Endothelial cell of umbilical vein (primary cell): ENCODE data around the gene KCNQ5. TPM values are rescaled to one million over a fixed set of nuclear protein-coding genes. Genes with fewer than 3 reads are reported as not detected.

ENCODE experiments used
- BruUV-seq: library from RNA; stranded (reverse); fragments of 400-500 nt; replicated peaks from 2 replicates; lab custom pipeline; 2021; lab: Mats Ljungman, UMichigan
- CTCF ChIA-PET: fragments of 300-600, 350-600 bp; sonication (Branson Sonifier 250); formaldehyde crosslinking; loops from one replicate; lab custom pipeline; 2021; ENCODE audit warnings: antibody characterized with exemption, inconsistent platforms; lab: Charles Lee
- POLR2A ChIA-PET: fragments of 300-600, 350-600 bp; sonication (Branson Sonifier 250); formaldehyde crosslinking; loops from one replicate; lab custom pipeline; 2021; ENCODE audit warnings: antibody characterized with exemption, inconsistent platforms; lab: Charles Lee
- DNase-seq: peaks from one replicate; pipeline ENCODE4 v3.0.0-alpha.2; 2011; ENCODE audit warnings: low read depth, low spot score
- FAIRE-seq: peaks from 2 replicates; lab custom pipeline; 2011; peaks lifted over from hg19 to GRCh38; lab: Jason Lieb, UNC
- H2AFZ ChIP-seq: 2 replicates; pipeline ENCODE4 v1.6.0; 2012; ENCODE audit warnings: low read depth, low read length, control low read depth, inconsistent platforms
- H3K27ac ChIP-seq: 2 replicates; pipeline ENCODE4 v1.5.1; 2011; ENCODE audit warnings: low read depth, mild to moderate bottlenecking, control low read depth, low read length, moderate library complexity; ENCODE audit not compliant: insufficient read depth
- H3K27me3 ChIP-seq, 2 experiments: 2 replicates each; pipeline versions ENCODE4 v1.6.0 to v1.6.1; 2011; ENCODE audit warnings: low read length in 2 of 2, mixed read lengths in 1 of 2; ENCODE audit not compliant: control insufficient read depth in 2 of 2, insufficient read depth in 2 of 2
- H3K36me3 ChIP-seq, 2 experiments: 2 replicates in 1 of 2; 3 replicates in 1 of 2; pipeline ENCODE4 v1.5.1; 2011; ENCODE audit warnings: low read length in 2 of 2, mild to moderate bottlenecking in 1 of 2, moderate library complexity in 1 of 2; ENCODE audit not compliant: control insufficient read depth in 2 of 2, insufficient read depth in 2 of 2; ENCODE audit errors: extremely low read depth in 1 of 2
- H3K4me1 ChIP-seq: 3 replicates; pipeline ENCODE4 v1.5.1; 2011; ENCODE audit warnings: mild to moderate bottlenecking, low read length; ENCODE audit not compliant: control insufficient read depth, insufficient read depth; ENCODE audit errors: extremely low read depth
- H3K4me2 ChIP-seq: 2 replicates; pipeline ENCODE4 v1.6.1; 2011; ENCODE audit warnings: low read length, control low read depth, mixed read lengths; ENCODE audit not compliant: insufficient read depth
- H3K4me3 ChIP-seq, 3 experiments: fragments of 200-600 bp in 1 of 3; sonication (generic), shearing (Covaris generic) in 1 of 3; replicated peaks in 1 of 3; 2 replicates each; pipeline ENCODE4 v1.5.1; 2011 to 2016; ENCODE audit warnings: control low read depth in 3 of 3, low read length in 3 of 3, mild to moderate bottlenecking in 2 of 3, inconsistent platforms in 1 of 3, low read depth in 1 of 3, moderate library complexity in 1 of 3; ENCODE audit not compliant: insufficient read depth in 1 of 3
- H3K79me2 ChIP-seq: 2 replicates; pipeline ENCODE4 v1.6.0; 2012; ENCODE audit warnings: low read length, inconsistent platforms; ENCODE audit not compliant: control insufficient read depth, insufficient read depth
- H3K9ac ChIP-seq: replicated peaks from 2 replicates; pipeline ENCODE3; 2011; ENCODE audit warnings: low read length, control low read depth; ENCODE audit not compliant: insufficient read depth; ENCODE audit errors: extremely low read depth
- H3K9me1 ChIP-seq: replicated peaks from 3 replicates; pipeline ENCODE4 v1.6.0; 2011; ENCODE audit warnings: mild to moderate bottlenecking, low read length; ENCODE audit not compliant: control insufficient read depth, insufficient read depth; ENCODE audit errors: extremely low read depth
- H3K9me3 ChIP-seq: replicated peaks from 2 replicates; pipeline ENCODE4 v1.5.1; 2012; ENCODE audit warnings: low read length, inconsistent platforms; ENCODE audit not compliant: control insufficient read depth, insufficient read depth
- H4K20me1 ChIP-seq: replicated peaks from 2 replicates; pipeline ENCODE3; 2011; ENCODE audit warnings: mild to moderate bottlenecking, low read length; ENCODE audit not compliant: control insufficient read depth, insufficient read depth; ENCODE audit errors: extremely low read depth
- CTCF ChIP-seq, 2 donors: IDR thresholded peaks; 1 replicate in 1 of 2; 2 replicates in 1 of 2; pipeline ENCODE4 v1.5.1; 2011; ENCODE audit warnings: low read length in 2 of 2, mild to moderate bottlenecking in 2 of 2, moderate library complexity in 2 of 2, control low read depth in 1 of 2, inconsistent platforms in 1 of 2, low read depth in 1 of 2; ENCODE audit not compliant: insufficient read depth in 1 of 2; ENCODE audit errors: extremely low read depth in 1 of 2
- EZH2 ChIP-seq: IDR thresholded peaks from 2 replicates; pipeline ENCODE4 v1.6.1; 2012; ENCODE audit warnings: borderline replicate concordance, low read depth, mild to moderate bottlenecking, moderate library complexity, low read length, inconsistent platforms; ENCODE audit not compliant: severe bottlenecking
- FOS ChIP-seq: IDR thresholded peaks from 2 replicates; pipeline ENCODE4 v1.6.1; 2011; ENCODE audit warnings: mild to moderate bottlenecking, low read length, moderate library complexity, borderline replicate concordance; ENCODE audit not compliant: insufficient read depth
- GATA2 ChIP-seq: IDR thresholded peaks from 2 replicates; pipeline ENCODE4 v1.7.0; 2011; ENCODE audit warnings: low read depth, mild to moderate bottlenecking, moderate library complexity, mixed read lengths, low read length; ENCODE audit not compliant: insufficient read length, insufficient read depth
- JUN ChIP-seq: IDR thresholded peaks from 2 replicates; pipeline ENCODE4 v1.6.1; 2011; ENCODE audit warnings: borderline replicate concordance, low read depth; ENCODE audit not compliant: insufficient read length, insufficient read depth
- MAX ChIP-seq: IDR thresholded peaks from 2 replicates; pipeline ENCODE4 v1.6.1; 2011; ENCODE audit not compliant: insufficient read depth, insufficient read length
- MYC ChIP-seq: IDR thresholded peaks from one replicate; pipeline ENCODE4 v1.6.1; 2011; ENCODE audit warnings: mild to moderate bottlenecking, low read depth, low read length
- POLR2A ChIP-seq: IDR thresholded peaks from 2 replicates; pipeline ENCODE4 v1.6.1; 2012; ENCODE audit warnings: low read depth, mild to moderate bottlenecking, control low read depth, low read length
- POLR2AphosphoS5 ChIP-seq: IDR thresholded peaks from 2 replicates; pipeline ENCODE4 v1.6.1; 2012; ENCODE audit warnings: low read depth, mild to moderate bottlenecking, control low read depth, low read length, moderate library complexity; ENCODE audit not compliant: insufficient read depth
- dilution Hi-C: fragments of 300-500 bp; cut with MboI; formaldehyde crosslinking; loops from one replicate; pipeline ENCODE4 v1.15.0; 2019; ENCODE audit warnings: low sequenced_read_pairs; ENCODE audit not compliant: extremely low pct_ligation_motif_present
- intact Hi-C: fragments of 100-400 bp; cut with micrococcal nuclease; formaldehyde crosslinking; loops from one replicate; pipeline ENCODE4 v1.10.0; 2022
- polyA plus RNA-seq, 4 experiments: library from polyadenylated mRNA; depleted of rRNA in 3 of 4; stranded (reverse) in 3 of 4; unstranded in 1 of 4; fragments of >200 nt; gene quantifications; 2 replicates each; pipeline versions ENCODE4 v1.2.1 to v1.2.3, GENCODE V29; 2011 to 2012; ENCODE audit warnings: missing spikeins in 1 of 4
- total RNA-seq: library from RNA; stranded (reverse); gene quantifications from 2 replicates; pipeline ENCODE4 v1.2.3, GENCODE V29; 2021

The KCNQ5 gene
- total and polyA plus RNA-seq, 2 donors (not counting 3 experiments of a cell fraction or from before 2014, with no cell fraction given): 0.22 TPM; not detected in 1

- no peaks in the 10 kb centered on the region for H4K20me1 ChIP-seq
- no peak overlapping the region for H3K4me3 ChIP-seq
- FAIRE-seq (no peak), DNase-seq (no peak)
- H3K4me1 ChIP-seq: no peaks in the 10 kb centered on the region
- no TSS peak for BruUV-seq
- no peaks in the 10 kb centered on the region for H3K79me2 ChIP-seq
- no peak overlapping the region for H3K9ac ChIP-seq
- intact Hi-C loops (no loop called here), dilution Hi-C loops (no loop called here)
- TF ChIP-seq POLR2AphosphoS5 (no peak), JUN (no peak), EZH2 (no peak), POLR2A (no peak), MAX (no peak)
- CTCF ChIA-PET: no interaction called here
- no peak overlapping the region for H3K4me2 ChIP-seq
- H3K27ac ChIP-seq: no peak overlapping the region
- no peaks in the 10 kb centered on the region for H3K27me3 ChIP-seq
- H3K9me3 ChIP-seq: no peaks in the 10 kb centered on the region
- H3K36me3 ChIP-seq: no peaks in the 10 kb centered on the region
- H3K9me1 ChIP-seq: no peaks in the 10 kb centered on the region
- no peak overlapping the region for H2AFZ ChIP-seq
- POLR2A ChIA-PET: no interaction called here
Observed at GRCh38 chr6:72721346-72721745, 99.5 kb downstream of the KCNQ5 start.

GRCh38 chr6:72724545-72724944 is 102.7 kb downstream of the KCNQ5 start:
- Histone ChIP-seq H3K4me1 (no peaks in the 10 kb centered on the region), H3K4me2 (no peak overlapping the region), H3K9ac (no peak overlapping the region), H3K36me3 (no peaks in the 10 kb centered on the region), H3K27ac (no peak overlapping the region), H4K20me1 (no peaks in the 10 kb centered on the region), H3K9me3 (no peaks in the 10 kb centered on the region), H3K27me3 (no peaks in the 10 kb centered on the region), H2AFZ (no peak overlapping the region), H3K9me1 (no peaks in the 10 kb centered on the region), H3K79me2 (no peaks in the 10 kb centered on the region), H3K4me3 (no peak overlapping the region)
- ChIA-PET CTCF (interaction anchor here (0.6 kb wide), 1 partner anchor 35 kb away, joined by 3 read pairs; no protein-coding TSS in a partner anchor), POLR2A (interaction anchor here (0.5 kb wide), 1 partner anchor 112 kb away, joined by 3 read pairs; no protein-coding TSS in a partner anchor)
- intact Hi-C loops (no loop called here), dilution Hi-C loops (no loop called here)
- no peak for FAIRE-seq
- no TSS peak for BruUV-seq
- no peak for DNase-seq
- TF ChIP-seq POLR2A: no peak
- no peak for TF ChIP-seq MYC
- TF ChIP-seq EZH2: no peak
- TF ChIP-seq JUN: no peak
- no peak for TF ChIP-seq CTCF (IDR thresholded peaks at IDR 0.05; ENCODE audit: extremely low read depth in 1 of 2, insufficient read depth in 1 of 2, low read depth in 1 of 2, low read length in 2 of 2)
- TF ChIP-seq MAX: no peak
- TF ChIP-seq POLR2AphosphoS5: no peak
- no peak for TF ChIP-seq GATA2
- no peak for TF ChIP-seq FOS
